NCI-H146 (cell line): ENCODE measurements around the gene UGT2B17.
"Not testable (repeated sequence)": the region's sequence is repeated elsewhere in the genome, so short reads cannot be mapped to it uniquely, and the experiment has no call there.

ENCODE experiments used
- DNase-seq: peaks from one replicate; lab custom pipeline; 2025; lab: John Stamatoyannopoulos, UW

Gene UGT2B17

DNA sequence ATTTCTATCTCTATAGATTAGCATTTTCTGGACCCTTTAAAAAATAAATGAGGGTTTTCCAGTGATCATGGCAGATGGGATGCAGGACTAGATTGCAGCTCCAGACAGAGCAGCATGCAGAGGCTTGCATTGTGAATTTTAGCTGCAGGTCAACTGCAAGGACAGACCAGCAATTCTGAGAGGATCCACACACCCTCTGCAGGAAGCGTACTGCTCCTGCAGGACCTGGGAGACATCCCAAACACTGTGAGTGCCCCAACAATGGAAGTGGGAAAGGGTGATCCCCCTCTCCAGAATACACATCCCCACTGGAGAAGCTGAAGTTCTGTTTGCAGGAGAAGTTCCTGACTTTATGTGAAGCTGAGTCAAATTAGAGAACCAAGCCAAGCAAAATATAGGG lies 7.1 kb downstream of the UGT2B17 start:
- peak; percentile 33 for DNase-seq

DNA sequence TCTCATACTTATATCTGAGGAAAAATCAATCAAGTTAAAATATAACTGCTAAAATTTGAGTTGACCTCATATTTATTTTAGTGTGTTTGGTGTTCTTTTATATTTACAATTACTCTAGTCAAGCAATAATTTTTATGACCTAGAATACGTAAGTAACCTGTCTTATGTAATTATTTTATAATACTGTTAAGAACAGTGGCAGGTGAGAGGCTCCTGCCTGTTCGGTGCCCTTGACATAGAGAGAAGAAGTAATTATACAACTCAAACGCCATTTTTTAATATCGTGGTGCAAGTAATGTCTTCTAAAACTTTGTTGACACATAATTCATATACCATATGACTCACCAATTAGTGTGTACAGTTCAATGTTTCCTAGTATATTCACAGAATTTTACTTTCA lies 7.6 kb downstream of the UGT2B17 start:
- not testable (repeated sequence) for DNase-seq

DNA sequence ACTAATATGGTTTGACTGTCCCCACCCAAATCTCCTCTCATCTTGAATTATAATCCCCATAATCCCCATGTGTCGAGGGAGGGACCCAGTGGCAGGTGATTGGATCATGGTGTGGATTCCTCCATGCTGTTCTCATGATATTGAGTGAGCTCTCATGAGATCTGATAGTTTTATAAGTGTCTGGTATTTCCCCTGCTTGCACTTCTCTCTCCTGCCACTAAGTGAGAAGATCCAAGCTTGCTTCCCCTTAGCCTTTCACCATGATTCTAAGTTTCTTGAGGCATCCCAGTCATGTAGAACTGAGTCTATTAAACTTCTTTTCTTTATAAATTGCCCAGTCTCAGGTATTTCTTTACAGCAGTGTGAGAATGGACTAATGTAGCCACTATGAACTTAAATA lies 9.8 kb downstream of the UGT2B17 start:
- DNase-seq = not testable (repeated sequence)

DNA sequence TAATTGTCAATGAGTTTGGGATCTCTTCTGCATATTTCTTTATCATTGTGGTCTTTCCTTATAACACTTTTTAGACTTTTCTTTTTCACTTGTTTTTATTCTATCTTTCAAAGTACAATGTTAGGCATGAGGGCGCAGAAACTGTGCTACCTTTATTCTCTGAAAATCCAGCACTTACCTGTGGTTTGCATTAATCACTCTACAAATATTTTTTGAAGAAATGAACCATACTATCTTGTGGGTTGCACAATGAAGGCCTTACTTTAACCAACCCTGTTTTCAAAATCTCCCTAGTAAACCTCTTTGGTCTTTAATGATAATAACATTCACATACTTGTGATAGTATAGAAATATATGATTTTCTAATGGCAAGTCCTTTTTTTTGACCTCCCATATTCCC lies 11.0 kb downstream of the UGT2B17 start:
- not testable (repeated sequence) for DNase-seq

DNA sequence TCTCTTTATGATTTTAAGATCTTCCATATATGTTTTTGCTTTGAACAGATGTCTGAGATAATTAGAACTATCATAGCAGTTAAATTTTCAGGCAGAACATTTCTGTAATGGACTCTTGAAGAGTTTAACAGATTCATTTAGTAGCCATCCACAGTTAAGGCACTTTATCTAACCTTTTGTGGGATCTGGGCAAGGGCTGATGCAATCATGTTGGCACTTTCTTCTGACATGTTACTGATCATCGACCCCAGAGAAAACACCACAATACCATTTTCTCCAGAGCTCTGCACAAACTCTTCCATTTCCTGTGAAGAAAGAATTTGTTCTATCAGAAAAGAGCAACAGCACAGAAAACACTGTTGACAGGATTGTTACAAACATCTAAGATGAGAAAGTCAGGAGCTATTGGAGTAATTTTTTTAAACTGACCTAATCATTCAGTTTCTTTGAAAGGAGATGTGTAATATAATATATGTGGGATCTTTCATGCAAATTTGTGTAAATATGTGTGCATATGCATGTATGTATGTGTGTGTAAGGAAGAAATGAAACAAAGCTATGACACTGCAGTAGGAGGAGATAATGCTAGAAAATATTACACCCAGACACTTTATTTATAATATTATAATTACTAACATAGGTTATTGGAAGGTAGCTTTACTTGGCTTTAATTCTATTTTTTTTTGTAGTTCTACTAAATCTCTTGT lies 15.6 kb downstream of the UGT2B17 start:
- DNase-seq = not testable (repeated sequence)

DNA sequence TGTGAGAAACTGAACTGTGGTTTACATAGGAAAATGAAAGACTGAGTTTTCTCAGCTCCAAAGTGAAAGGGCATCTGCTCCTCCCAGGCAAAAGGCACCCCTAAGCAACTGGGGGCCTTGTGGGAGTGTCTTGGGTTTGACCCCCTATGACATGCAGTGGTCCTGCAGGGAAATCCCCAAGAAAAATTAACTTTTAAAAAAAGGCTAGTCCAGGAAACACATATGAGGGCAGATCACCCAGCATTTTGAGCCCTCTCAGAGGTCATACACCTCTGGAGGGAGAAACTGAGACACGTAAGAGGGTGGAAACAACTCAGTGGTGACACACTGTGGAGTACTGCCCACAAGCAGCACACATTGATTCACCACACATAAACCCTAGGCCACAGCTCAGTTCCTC lies 22.3 kb downstream of the UGT2B17 start:
- DNase-seq = not testable (repeated sequence)

DNA sequence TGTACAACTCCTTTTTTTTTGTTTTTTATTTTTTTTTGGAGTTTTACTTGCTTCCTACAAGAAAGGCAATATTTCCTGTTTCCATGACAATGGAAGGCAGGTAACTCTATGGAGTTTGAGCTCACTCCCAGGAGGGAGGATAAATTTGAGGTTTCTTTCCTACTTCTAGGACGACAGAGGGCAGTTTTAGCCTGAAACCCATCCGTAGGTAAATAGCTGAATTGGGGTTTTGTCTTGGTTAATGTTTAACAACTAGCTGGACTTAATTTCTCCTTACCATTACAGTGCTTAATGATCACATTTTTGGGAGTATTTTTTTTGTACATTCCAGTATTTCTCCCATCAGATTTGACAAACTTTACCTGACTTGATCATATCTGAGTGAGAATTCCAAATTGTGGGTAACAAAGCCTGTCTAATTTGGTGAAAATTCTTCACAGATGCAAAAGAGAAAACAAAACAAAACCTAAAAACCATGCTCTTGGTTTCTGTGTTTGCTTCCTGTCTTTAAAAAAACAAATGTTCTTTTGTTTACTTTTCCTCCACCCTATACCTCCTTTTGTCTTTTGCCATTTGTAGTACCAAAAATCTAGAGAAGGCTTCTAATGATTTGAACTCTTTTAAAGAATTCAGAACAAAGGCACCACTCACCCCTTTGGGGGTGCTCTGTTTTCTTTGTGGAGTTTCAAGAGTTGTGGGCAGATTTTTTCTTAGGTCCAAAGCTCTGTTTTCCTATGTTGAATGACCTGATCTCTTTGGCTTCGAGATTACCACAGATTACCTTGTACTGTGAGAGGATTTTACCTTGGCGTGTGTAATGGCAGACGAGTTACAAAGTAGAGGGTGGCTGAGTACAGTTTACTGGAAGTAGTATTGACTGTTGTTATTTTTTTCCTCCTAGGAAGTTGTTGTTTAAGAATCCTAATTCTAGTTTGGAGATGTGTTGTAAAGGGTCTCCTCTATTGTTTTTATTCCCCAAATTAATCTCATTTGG lies 23.0 kb downstream of the UGT2B17 start:
- DNase-seq = not testable (repeated sequence)

DNA sequence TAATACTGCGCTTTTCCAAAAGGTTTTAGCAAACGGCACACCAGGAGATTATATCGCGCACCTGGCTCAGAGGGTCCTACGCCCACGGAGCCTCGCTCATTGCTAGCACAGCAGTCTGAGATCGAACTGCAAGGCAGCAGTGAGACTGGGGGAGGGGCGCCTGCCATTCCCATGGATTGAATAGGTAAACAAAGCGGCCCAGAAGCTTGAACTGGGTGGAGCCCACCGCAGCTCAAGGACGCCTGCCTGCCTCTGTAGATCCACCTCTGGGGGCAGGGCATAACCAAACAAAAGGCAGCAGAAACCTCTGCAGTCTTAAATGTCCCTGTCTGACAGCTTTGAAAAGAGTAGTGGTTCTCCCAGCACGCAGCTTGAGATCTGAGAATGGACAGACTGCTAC lies 33.4 kb downstream of the UGT2B17 start:
- not testable (repeated sequence) for DNase-seq

DNA sequence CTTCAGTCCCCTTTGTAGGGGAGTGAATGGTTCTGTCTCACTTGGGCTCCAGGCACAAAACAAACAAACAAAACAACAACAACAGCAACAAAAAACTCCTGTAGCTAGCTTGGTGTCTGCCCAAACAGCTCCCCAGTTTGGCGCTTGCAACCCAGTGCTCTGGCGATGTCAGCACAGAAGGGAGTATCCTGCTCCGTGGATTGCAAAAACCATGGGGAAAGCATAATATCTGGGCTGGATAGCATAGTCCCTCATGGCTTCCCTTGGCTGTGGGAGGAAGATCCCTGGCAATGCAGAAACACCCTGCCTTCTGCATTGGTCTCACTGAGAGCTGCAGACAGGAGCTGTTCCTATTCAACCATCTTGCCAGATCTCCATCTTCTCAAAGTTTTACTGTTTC lies 39.7 kb downstream of the UGT2B17 start:
- DNase-seq = no peak

DNA sequence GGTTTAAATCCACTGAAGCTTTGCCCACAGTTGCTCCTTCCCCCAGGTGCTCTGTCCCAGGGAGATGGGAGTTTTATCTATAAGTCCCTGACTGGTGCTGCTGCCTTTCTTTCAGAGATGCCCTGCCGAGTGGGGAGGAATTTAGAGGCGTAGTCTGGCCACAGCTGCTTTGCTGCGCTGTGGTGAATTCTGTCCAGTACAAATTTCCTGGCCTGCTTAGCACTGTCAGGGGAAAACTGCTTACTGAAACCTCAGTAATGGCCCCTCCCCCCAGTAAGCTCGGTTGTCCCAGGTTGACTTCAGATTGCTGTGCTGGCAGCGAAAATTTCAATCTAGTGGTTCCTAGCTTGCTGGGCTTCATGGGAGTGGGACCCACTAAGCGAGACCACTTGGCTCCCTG lies 40.1 kb downstream of the UGT2B17 start:
- DNase-seq = no peak

DNA sequence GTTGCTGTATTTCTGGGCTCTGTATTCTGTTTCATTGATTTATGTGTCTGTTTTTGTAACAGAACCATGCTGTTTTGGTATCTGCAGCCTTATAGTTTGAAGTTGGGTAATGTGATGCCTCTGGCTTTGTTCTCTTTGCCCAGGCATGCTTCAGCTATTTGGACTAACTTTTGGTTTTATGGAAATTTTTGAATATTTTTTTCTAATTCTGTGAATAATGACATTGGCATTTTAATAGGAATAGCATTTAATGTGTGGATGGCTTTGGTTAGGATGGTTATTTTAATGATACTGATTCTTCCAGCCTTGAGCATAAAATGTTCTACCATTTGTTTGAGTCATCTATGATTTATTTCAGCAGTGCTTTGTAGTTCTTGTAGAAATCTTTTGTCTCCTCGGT lies 53.9 kb downstream of the UGT2B17 start:
- DNase-seq = not testable (repeated sequence)

DNA sequence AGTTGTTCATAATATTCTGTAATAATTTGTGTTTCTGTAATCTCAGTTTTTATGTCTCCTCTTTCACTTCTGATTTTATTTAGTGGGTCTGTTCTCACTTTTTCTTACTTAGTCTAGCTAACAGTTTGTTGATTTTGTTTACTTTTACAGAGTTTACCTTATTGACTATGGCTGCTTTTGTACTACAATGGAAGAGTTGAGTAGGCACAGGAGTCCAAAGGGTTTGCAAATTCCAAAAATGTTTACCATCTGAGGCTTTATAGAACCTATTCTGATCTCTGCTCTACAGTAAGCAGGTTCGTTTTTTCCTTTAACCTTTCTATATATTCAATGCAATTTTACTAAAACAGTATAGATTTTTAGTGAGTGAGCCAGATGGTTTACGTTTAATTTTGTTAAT lies 55.1 kb downstream of the UGT2B17 start:
- no peak for DNase-seq

DNA sequence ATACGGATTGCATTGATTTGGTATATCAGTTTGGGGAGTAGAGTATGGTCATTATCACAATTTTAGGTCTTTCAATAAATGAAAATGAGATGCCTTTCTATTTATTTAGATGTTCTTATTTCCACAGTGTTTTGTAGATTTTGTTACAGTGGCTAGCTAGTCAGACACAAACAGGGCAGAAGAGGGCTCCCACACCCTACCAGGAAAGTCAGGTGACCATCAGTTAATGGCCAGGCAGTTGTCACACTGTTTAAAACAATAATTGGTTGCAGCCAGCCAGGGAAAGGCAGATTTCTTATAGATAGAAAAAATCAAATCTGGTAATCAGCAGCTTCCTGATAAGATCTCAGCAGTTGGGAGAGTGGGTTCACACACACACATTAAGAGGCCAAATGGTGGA lies 57.2 kb downstream of the UGT2B17 start:
- no peak for DNase-seq

DNA sequence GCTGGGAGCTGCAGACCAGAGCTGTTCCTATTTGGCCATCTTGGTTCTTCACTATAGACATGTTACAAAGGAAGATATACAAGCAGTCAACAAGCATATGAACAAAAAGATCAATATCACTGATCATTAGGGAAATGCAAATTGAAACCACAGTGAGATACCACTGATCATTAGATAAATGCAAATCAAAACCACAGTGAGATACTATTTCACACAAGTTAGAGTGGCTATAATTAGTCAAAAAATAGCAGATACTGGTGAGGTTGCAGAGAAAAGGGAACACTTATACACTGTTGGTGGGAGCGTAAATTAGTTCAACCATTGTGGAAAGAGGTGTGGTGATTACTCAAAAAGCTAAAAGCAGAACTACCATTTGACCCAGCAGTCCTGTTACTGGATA lies 70.7 kb downstream of the UGT2B17 start:
- not testable (repeated sequence) for DNase-seq

DNA sequence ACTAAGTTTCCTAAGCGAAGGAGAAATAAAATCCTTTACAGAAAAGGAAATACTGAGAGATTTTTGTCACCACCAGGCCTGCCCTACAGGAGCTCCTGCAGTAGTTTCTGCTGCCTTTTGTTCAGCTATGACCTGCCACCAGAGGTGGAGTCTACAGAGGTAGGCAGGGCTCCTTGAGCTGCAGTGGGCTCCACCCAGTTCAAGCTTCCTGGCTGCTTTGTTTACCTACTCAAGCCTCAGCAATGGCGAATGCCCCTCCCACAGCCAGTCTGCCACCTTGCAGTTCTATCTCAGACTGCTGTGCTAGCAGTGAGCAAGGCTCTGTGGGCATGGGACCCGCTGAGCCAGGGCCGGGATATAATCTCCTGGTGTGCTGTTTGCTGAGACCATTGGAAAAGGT lies 71.3 kb downstream of the UGT2B17 start:
- not testable (repeated sequence) for DNase-seq

DNA sequence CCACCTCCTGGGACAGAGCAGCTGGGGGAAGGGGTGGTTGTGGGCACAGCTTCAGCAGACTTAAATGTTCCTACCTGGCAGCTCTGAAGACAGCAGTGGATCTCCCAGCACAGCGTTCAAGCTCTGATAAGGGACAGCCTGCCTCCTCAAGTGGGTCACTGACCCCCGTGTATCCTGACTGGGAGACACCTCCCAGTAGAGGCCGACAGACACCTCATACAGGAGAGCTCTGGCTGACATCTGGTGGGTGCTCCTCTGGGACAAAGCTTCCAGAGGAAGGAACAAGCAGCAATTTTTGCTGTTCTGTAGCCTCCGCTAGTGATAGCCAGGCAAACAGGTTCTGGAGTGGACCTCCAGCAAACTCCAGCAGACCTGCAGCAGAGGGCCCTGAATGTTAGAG lies 72.7 kb downstream of the UGT2B17 start:
- DNase-seq = not testable (repeated sequence)

DNA sequence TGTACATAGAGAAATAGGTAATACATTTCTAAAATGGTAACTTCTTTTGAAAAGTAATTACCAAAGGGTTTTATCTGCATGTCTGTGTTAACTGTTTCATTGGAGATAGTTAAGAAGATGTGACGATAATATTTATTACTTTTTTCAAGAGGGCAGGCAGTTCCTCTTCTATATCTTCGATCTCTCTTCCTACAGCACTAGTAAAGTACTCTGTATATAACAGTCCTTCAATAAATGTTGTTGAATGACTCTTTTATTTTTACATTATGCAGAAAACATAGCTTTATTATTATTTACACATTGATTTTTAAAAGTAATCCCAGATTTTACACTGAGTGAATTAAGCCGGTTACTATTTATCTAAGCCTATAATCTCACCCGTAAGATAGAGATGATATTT lies 77.1 kb downstream of the UGT2B17 start:
- no peak for DNase-seq

DNA sequence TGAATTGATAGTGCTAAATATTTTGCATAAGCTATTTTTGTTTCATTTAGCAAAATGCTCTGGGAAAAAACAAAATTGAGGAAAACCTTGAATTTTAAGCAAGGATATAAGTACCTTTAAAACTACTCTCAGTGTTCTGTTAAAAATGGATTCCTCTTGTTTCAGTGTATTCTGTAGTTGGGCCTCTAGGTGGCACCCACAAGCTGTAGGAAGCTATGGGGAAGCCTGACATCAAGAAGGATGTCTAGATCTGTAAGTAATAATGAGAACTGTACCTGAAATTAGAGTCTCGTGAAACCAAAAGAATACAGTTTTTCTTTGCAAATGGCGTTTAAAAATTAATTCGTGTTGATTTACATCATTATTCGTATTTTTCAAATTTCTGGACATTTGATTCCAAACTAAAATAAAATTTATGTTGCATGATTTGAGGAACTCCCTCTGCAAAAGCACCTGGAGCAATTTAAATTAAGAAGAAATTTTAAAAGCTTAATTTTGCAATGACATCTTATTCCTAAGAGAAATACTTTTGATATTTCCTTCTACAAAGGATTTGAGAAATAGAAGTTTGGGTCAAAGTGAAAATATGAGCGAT lies 77.6 kb downstream of the UGT2B17 start:
- peak; percentile 81 for DNase-seq

DNA sequence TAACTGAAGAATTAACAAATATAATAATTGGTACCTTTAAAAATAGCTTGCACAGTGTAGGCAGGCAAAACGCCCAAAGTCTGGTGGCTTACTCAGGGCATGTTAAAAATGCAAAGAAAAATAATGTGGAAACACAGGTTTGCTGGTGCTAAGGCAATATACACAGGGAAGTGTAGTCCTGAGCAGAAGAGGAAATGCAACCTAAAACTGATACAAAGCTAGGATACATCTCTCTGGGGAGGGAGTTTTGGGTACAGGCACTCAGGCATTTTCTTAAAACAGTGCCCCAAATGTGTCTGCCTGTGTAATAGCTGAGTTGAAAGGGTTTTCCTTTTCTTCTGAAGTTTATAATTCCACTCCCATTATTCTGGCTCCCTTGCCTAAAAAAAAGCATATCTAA lies 81.4 kb downstream of the UGT2B17 start:
- no peak for DNase-seq

DNA sequence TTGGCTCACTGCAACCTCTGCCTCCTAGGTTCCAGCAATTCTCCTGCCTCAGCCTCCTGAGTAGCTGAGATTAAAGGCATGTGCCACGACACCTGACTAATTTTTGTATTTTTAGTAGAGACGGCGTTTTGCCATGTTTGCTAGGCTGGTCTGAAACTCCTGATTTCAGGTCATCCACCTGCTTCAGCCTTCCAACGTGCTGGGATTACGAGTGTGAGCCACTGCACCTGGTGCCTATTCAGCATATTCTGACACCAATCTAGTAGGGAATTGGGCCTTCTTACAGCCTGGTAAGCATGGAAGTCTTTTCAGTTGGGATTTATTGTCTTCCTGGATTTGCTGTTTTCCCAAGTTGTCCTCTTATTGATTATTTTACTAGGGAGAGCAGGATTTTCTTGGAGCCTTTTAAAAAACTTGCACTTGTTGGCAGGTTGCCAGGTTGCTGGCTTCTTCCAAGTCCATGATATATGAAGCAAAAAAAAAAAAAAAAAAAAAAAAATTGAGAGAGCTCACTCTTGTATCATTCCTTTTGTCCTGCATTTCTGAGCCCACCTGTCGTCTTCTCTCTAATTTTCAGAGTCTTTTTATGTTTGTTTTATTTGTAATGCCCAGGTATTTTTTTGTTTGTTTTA lies 85.2 kb downstream of the UGT2B17 start:
- DNase-seq = peak; percentile 76

DNA sequence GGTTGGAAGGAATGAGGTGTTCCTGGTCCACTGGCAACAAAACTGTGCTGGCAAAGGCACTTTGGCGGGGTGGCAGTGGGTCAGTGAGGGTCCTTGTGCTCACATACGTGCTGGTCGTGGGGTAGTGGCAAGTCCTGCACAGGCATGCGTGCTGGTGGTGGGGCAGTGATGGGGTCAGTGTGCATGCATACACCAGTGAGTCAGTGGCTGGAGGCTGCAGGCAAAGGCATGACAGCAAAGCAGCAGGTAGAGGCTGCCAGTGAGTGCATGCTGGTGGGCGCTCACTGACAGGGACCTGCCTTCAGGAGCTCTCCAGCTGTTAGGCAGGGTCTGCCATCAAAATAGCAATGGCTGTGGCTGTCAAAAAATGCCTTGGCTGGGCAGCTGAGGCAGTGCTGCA lies 86.8 kb downstream of the UGT2B17 start:
- DNase-seq = no peak
